Esophagus squamous epithelium (tissue), 4 donors: ENCODE results near the gene MCRS1.

Source experiments
- CTCF ChIP-seq, 6 experiments: fragments of 450-650 bp in 4 of 6; fragments of 200-600 bp in 2 of 6; sonication (generic) in 2 of 6; IDR thresholded peaks; one replicate each; pipeline ENCODE4 v1.5.1; 2016 to 2019; ENCODE audit warnings: antibody characterized with exemption in 6 of 6, mild to moderate bottlenecking in 4 of 6, moderate library complexity in 4 of 6
- POLR2A ChIP-seq, 4 donors: fragments of 450-650 bp; IDR thresholded peaks; one replicate each; pipeline ENCODE4 v1.6.1; 2017; ENCODE audit warnings: antibody characterized with exemption in 4 of 4, mild to moderate bottlenecking in 4 of 4, moderate library complexity in 3 of 4

GRCh38 chr12:49538510-49539403 is 29.2 kb downstream of the MCRS1 start, which contains the start of gene KCNH3:
- no peak for TF ChIP-seq CTCF (IDR thresholded peaks at IDR 0.05)
- TF ChIP-seq POLR2A (IDR thresholded peaks at IDR 0.05) = no peak
